Endothelial cell of umbilical vein (primary cell): Measurements from ENCODE around the gene TTLL13. TPM values are rescaled to one million over a fixed set of nuclear protein-coding genes. Genes with fewer than 3 reads are reported as not detected.

Source experiments
- BruUV-seq: library from RNA; stranded (reverse); fragments of 400-500 nt; replicated peaks from 2 replicates; lab custom pipeline; 2021; lab: Mats Ljungman, UMichigan
- CTCF ChIA-PET: fragments of 300-600, 350-600 bp; sonication (Branson Sonifier 250); formaldehyde crosslinking; loops from one replicate; lab custom pipeline; 2021; ENCODE audit warnings: antibody characterized with exemption, inconsistent platforms; lab: Charles Lee
- POLR2A ChIA-PET: fragments of 300-600, 350-600 bp; sonication (Branson Sonifier 250); formaldehyde crosslinking; loops from one replicate; lab custom pipeline; 2021; ENCODE audit warnings: antibody characterized with exemption, inconsistent platforms; lab: Charles Lee
- DNase-seq: peaks from one replicate; pipeline ENCODE4 v3.0.0-alpha.2; 2011; ENCODE audit warnings: low read depth, low spot score
- FAIRE-seq: peaks from 2 replicates; lab custom pipeline; 2011; peaks lifted over from hg19 to GRCh38; lab: Jason Lieb, UNC
- H2AFZ ChIP-seq: 2 replicates; pipeline ENCODE4 v1.6.0; 2012; ENCODE audit warnings: low read depth, low read length, control low read depth, inconsistent platforms
- H3K27ac ChIP-seq: 2 replicates; pipeline ENCODE4 v1.5.1; 2011; ENCODE audit warnings: low read depth, mild to moderate bottlenecking, control low read depth, low read length, moderate library complexity; ENCODE audit not compliant: insufficient read depth
- H3K27me3 ChIP-seq, 2 experiments: 2 replicates each; pipeline versions ENCODE4 v1.6.0 to v1.6.1; 2011; ENCODE audit warnings: low read length in 2 of 2, mixed read lengths in 1 of 2; ENCODE audit not compliant: control insufficient read depth in 2 of 2, insufficient read depth in 2 of 2
- H3K36me3 ChIP-seq, 2 experiments: 2 replicates in 1 of 2; 3 replicates in 1 of 2; pipeline ENCODE4 v1.5.1; 2011; ENCODE audit warnings: low read length in 2 of 2, mild to moderate bottlenecking in 1 of 2, moderate library complexity in 1 of 2; ENCODE audit not compliant: control insufficient read depth in 2 of 2, insufficient read depth in 2 of 2; ENCODE audit errors: extremely low read depth in 1 of 2
- H3K4me1 ChIP-seq: 3 replicates; pipeline ENCODE4 v1.5.1; 2011; ENCODE audit warnings: mild to moderate bottlenecking, low read length; ENCODE audit not compliant: control insufficient read depth, insufficient read depth; ENCODE audit errors: extremely low read depth
- H3K4me2 ChIP-seq: 2 replicates; pipeline ENCODE4 v1.6.1; 2011; ENCODE audit warnings: low read length, control low read depth, mixed read lengths; ENCODE audit not compliant: insufficient read depth
- H3K4me3 ChIP-seq, 3 experiments: fragments of 200-600 bp in 1 of 3; sonication (generic), shearing (Covaris generic) in 1 of 3; replicated peaks in 1 of 3; 2 replicates each; pipeline ENCODE4 v1.5.1; 2011 to 2016; ENCODE audit warnings: control low read depth in 3 of 3, low read length in 3 of 3, mild to moderate bottlenecking in 2 of 3, inconsistent platforms in 1 of 3, low read depth in 1 of 3, moderate library complexity in 1 of 3; ENCODE audit not compliant: insufficient read depth in 1 of 3
- H3K79me2 ChIP-seq: 2 replicates; pipeline ENCODE4 v1.6.0; 2012; ENCODE audit warnings: low read length, inconsistent platforms; ENCODE audit not compliant: control insufficient read depth, insufficient read depth
- H3K9ac ChIP-seq: replicated peaks from 2 replicates; pipeline ENCODE3; 2011; ENCODE audit warnings: low read length, control low read depth; ENCODE audit not compliant: insufficient read depth; ENCODE audit errors: extremely low read depth
- H3K9me1 ChIP-seq: replicated peaks from 3 replicates; pipeline ENCODE4 v1.6.0; 2011; ENCODE audit warnings: mild to moderate bottlenecking, low read length; ENCODE audit not compliant: control insufficient read depth, insufficient read depth; ENCODE audit errors: extremely low read depth
- H3K9me3 ChIP-seq: replicated peaks from 2 replicates; pipeline ENCODE4 v1.5.1; 2012; ENCODE audit warnings: low read length, inconsistent platforms; ENCODE audit not compliant: control insufficient read depth, insufficient read depth
- H4K20me1 ChIP-seq: replicated peaks from 2 replicates; pipeline ENCODE3; 2011; ENCODE audit warnings: mild to moderate bottlenecking, low read length; ENCODE audit not compliant: control insufficient read depth, insufficient read depth; ENCODE audit errors: extremely low read depth
- EZH2 ChIP-seq: IDR thresholded peaks from 2 replicates; pipeline ENCODE4 v1.6.1; 2012; ENCODE audit warnings: borderline replicate concordance, low read depth, mild to moderate bottlenecking, moderate library complexity, low read length, inconsistent platforms; ENCODE audit not compliant: severe bottlenecking
- FOS ChIP-seq: IDR thresholded peaks from 2 replicates; pipeline ENCODE4 v1.6.1; 2011; ENCODE audit warnings: mild to moderate bottlenecking, low read length, moderate library complexity, borderline replicate concordance; ENCODE audit not compliant: insufficient read depth
- GATA2 ChIP-seq: IDR thresholded peaks from 2 replicates; pipeline ENCODE4 v1.7.0; 2011; ENCODE audit warnings: low read depth, mild to moderate bottlenecking, moderate library complexity, mixed read lengths, low read length; ENCODE audit not compliant: insufficient read length, insufficient read depth
- JUN ChIP-seq: IDR thresholded peaks from 2 replicates; pipeline ENCODE4 v1.6.1; 2011; ENCODE audit warnings: borderline replicate concordance, low read depth; ENCODE audit not compliant: insufficient read length, insufficient read depth
- MYC ChIP-seq: IDR thresholded peaks from one replicate; pipeline ENCODE4 v1.6.1; 2011; ENCODE audit warnings: mild to moderate bottlenecking, low read depth, low read length
- POLR2A ChIP-seq: IDR thresholded peaks from 2 replicates; pipeline ENCODE4 v1.6.1; 2012; ENCODE audit warnings: low read depth, mild to moderate bottlenecking, control low read depth, low read length
- dilution Hi-C: fragments of 300-500 bp; cut with MboI; formaldehyde crosslinking; loops from one replicate; pipeline ENCODE4 v1.15.0; 2019; ENCODE audit warnings: low sequenced_read_pairs; ENCODE audit not compliant: extremely low pct_ligation_motif_present
- intact Hi-C: fragments of 100-400 bp; cut with micrococcal nuclease; formaldehyde crosslinking; loops from one replicate; pipeline ENCODE4 v1.10.0; 2022
- polyA plus RNA-seq, 4 experiments: library from polyadenylated mRNA; depleted of rRNA in 3 of 4; stranded (reverse) in 3 of 4; unstranded in 1 of 4; fragments of >200 nt; gene quantifications; 2 replicates each; pipeline versions ENCODE4 v1.2.1 to v1.2.3, GENCODE V29; 2011 to 2012; ENCODE audit warnings: missing spikeins in 1 of 4
- total RNA-seq: library from RNA; stranded (reverse); gene quantifications from 2 replicates; pipeline ENCODE4 v1.2.3, GENCODE V29; 2021
- TF ChIP-seq, protein P1 (sequence below), 2 donors: IDR thresholded peaks; 1 replicate in 1 of 2; 2 replicates in 1 of 2; pipeline ENCODE4 v1.5.1; 2011; ENCODE audit warnings: low read length in 2 of 2, mild to moderate bottlenecking in 2 of 2, moderate library complexity in 2 of 2, control low read depth in 1 of 2, inconsistent platforms in 1 of 2, low read depth in 1 of 2; ENCODE audit not compliant: insufficient read depth in 1 of 2; ENCODE audit errors: extremely low read depth in 1 of 2

The TTLL13 gene
- total and polyA plus RNA-seq, 2 donors (not counting 3 experiments of a cell fraction or from before 2014, with no cell fraction given): 0.04 TPM; not detected in 1

DNA sequence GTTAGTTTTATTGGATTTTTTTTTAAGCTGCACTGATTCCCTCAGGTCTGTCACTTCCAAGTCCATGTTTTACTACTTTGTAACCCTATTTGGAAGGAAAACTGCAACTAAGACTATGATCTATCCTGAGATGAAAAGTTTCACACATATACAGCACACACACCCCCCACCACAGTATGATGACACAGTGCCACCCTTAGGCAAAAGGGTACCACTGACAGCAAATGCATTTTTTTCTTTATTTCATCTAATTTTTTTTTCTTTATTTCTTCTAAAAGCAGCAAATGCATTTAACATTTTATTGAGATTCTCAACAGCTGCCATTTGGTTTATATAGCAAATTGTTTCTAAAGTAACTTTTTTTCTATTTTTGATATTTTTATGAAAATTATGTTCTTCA is 37.3 kb downstream of the TTLL13 start:
- Histone ChIP-seq H2AFZ (no peak overlapping the region), H3K4me1 (no peaks in the 10 kb centered on the region), H4K20me1 (no peaks in the 10 kb centered on the region), H3K27me3 (no peaks in the 10 kb centered on the region), H3K4me3 (no peak overlapping the region), H3K36me3 (no peaks in the 10 kb centered on the region), H3K27ac (no peak overlapping the region), H3K79me2 (no peaks in the 10 kb centered on the region), H3K9me1 (no peaks in the 10 kb centered on the region), H3K4me2 (no peak overlapping the region), H3K9ac (no peak overlapping the region), H3K9me3 (no peaks in the 10 kb centered on the region)
- dilution Hi-C loops (no loop called here), intact Hi-C loops (loop anchor here (1.0 kb wide), 1 partner anchor 65 kb away; no protein-coding TSS in a partner anchor)
- TF ChIP-seq MYC (no peak), POLR2A (no peak), JUN (no peak), FOS (no peak), EZH2 (no peak), GATA2 (no peak)
- TF ChIP-seq, protein P1, sequence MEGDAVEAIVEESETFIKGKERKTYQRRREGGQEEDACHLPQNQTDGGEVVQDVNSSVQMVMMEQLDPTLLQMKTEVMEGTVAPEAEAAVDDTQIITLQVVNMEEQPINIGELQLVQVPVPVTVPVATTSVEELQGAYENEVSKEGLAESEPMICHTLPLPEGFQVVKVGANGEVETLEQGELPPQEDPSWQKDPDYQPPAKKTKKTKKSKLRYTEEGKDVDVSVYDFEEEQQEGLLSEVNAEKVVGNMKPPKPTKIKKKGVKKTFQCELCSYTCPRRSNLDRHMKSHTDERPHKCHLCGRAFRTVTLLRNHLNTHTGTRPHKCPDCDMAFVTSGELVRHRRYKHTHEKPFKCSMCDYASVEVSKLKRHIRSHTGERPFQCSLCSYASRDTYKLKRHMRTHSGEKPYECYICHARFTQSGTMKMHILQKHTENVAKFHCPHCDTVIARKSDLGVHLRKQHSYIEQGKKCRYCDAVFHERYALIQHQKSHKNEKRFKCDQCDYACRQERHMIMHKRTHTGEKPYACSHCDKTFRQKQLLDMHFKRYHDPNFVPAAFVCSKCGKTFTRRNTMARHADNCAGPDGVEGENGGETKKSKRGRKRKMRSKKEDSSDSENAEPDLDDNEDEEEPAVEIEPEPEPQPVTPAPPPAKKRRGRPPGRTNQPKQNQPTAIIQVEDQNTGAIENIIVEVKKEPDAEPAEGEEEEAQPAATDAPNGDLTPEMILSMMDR (IDR thresholded peaks at IDR 0.05; ENCODE audit: extremely low read depth in 1 of 2, insufficient read depth in 1 of 2, low read depth in 1 of 2, low read length in 2 of 2): peak; percentile 38 to 39
- FAIRE-seq (no peak), DNase-seq (peak; percentile 62)
- CTCF ChIA-PET: interaction anchor here (0.6 to 2.3 kb wide), 7 partner anchors 10 to 85 kb away, joined by 3 to 12 read pairs (median 6); partner anchors contain the start of genes CIB1, GDPGP1 and TTLL13
- POLR2A ChIA-PET: no interaction called here
- no TSS peak for BruUV-seq
